Activated CD4-positive, alpha-beta T cell treated with anti-CD3 and anti-CD28 coated beads, Interleukin-10, Interleukin-2, amounts not matched to agents 100 ng/mL and 50 ng/mL, durations not matched to agents 16 hours and 8 hours (primary cell): ENCODE data around the gene MEF2B.
A peak's percentile ranks its signal among the peaks of the same experiment; 100 is the strongest.
"Not testable (repeated sequence)": the region's sequence is repeated elsewhere in the genome, so short reads cannot be mapped to it uniquely, and the experiment has no call there.

ENCODE experiments used
- DNase-seq: peaks from one replicate; pipeline ENCODE4 v3.0.0-alpha.2; 2020

The MEF2B gene

GRCh38 chr19:19121371-19121770 is 48.7 kb downstream of the MEF2B start:
- DNase-seq, result no peak

GRCh38 chr19:19120308-19121231 is 49.5 kb downstream of the MEF2B start:
- DNase-seq, result peak; percentile 28

GRCh38 chr19:19119325-19120237 is 50.5 kb downstream of the MEF2B start:
- DNase-seq, result no peak

- peak; percentile 52 for DNase-seq
These were observed 54.1 kb downstream of the MEF2B start for GRCh38 chr19:19115954-19116353.

- no peak for DNase-seq
These were observed 56.9 kb downstream of the MEF2B start for GRCh38 chr19:19113040-19113626.

- no peak for DNase-seq
These were observed 58.0 kb downstream of the MEF2B start for GRCh38 chr19:19111967-19112580.

- DNase-seq, result no peak
These were observed 58.8 kb downstream of the MEF2B start for GRCh38 chr19:19111136-19111835.

- peak; percentile 31 for DNase-seq
These were observed 59.5 kb downstream of the MEF2B start for GRCh38 chr19:19110410-19111135.

GRCh38 chr19:19109601-19110000 is 60.5 kb downstream of the MEF2B start:
- no peak for DNase-seq

- no peak for DNase-seq
These were observed 62.4 kb downstream of the MEF2B start for GRCh38 chr19:19107654-19108053.

- not testable (repeated sequence) for DNase-seq
These were observed 63.1 kb downstream of the MEF2B start for GRCh38 chr19:19106938-19107337.

GRCh38 chr19:19106056-19106551 is 64.0 kb downstream of the MEF2B start:
- DNase-seq, result no peak

- DNase-seq, result no peak
These were observed 64.6 kb downstream of the MEF2B start for GRCh38 chr19:19105365-19106055.

GRCh38 chr19:19103167-19103566 is 66.9 kb downstream of the MEF2B start:
- no peak for DNase-seq

GRCh38 chr19:19102566-19102965 is 67.5 kb downstream of the MEF2B start:
- not testable (repeated sequence) for DNase-seq

GRCh38 chr19:19101540-19101939 is 68.5 kb downstream of the MEF2B start:
- no peak for DNase-seq

- DNase-seq, result no peak
These were observed 71.1 kb downstream of the MEF2B start for GRCh38 chr19:19098703-19099632.

- DNase-seq, result no peak
These were observed 71.9 kb downstream of the MEF2B start for GRCh38 chr19:19098084-19098702.
